HG02798 (cell line): ENCODE results near the gene PLCH1.
"Not testable (repeated sequence)": the region's sequence is repeated elsewhere in the genome, so short reads cannot be mapped to it uniquely, and the experiment has no call there.

Experiments used
- ATAC-seq: cut with Tn5 transposase; IDR thresholded peaks from one replicate; pipeline ENCODE4 v1.9.1; 2021; ENCODE audit warnings: mild to moderate bottlenecking; ENCODE audit not compliant: unreplicated experiment, poor library complexity

Gene PLCH1

DNA sequence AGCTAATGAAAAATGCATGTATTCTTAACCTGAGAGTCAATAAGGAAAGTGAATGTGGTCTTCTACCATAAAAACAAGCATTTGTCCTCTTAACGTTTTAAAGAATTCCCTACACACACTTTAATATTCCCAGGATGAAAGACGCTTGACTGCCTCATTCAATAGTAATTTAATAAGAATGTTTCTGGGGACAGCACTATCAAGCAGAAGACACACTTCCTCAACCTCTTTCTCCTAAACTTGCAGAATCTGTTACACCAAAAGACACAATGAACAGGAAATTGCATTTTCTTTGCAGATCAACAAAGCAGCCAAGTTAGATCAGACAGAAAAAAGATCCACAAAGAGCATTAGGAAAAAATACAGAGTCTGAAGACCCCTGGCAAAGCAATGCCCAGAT, 97.7 kb downstream of the PLCH1 start:
- no peak for ATAC-seq

DNA sequence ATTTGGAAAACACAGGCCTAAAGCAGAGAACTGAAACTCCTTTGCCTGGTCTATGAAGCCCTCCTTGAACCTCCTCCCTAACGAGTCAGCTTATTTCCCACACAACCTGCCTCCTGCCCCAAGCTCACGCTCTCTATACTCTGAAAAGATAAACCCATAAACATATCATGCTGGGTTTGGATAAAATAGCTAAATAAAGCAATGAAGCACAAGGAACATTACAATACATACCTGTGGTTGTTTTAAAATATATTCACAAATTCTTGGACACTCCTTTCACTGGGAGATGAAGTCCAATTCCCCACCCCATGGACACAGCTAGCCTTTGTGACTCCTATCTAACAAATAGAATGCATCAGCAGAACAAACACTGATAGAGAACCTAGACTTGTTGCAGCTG, 98.2 kb downstream of the PLCH1 start:
- no peak for ATAC-seq

DNA sequence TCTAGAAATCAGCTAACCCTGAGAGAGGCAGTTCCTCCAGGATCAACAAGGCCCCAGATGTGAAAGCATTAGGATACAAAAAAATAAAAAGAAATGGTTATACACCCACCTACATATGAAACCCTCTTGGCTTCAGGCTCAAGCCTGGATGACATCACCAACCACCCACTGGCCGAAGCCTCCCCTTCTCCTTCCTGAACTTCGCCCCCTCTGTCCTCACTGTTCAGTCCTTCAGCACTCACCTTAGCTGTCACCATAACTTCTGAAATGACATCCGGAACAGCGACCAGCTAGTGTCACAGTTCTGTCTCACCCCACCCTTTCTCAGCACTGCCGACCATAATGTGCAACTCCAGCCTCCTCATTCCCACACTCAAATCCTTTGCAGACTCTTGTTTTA, 98.7 kb downstream of the PLCH1 start:
- ATAC-seq: no peak

DNA sequence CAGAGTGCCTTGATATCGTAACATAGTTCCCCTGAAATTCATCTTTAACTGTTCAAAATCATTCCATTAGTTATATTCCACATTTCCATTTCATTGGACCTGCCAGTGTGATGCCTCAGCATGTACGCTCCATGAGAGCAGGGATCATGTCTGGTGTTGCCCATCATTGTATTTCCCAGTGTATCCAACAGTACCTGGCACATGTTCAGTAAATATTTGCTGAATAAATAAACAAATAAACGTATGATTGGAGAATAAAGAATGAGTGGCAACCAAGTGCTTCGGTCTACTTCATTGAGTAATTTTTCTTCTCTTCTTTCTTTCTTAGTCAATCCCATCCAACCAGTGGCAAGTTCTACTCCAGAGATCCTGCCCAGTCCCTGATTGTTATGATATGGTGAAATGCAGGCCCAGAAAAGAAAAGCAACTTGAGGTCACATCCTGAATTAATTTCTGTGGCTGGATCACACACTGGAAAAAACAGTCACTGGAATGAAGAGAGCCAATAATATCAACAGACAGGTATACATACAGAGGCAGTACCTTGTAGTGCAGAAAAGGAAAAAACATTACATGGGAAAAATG, 101.2 kb downstream of the PLCH1 start:
- ATAC-seq: no peak

DNA sequence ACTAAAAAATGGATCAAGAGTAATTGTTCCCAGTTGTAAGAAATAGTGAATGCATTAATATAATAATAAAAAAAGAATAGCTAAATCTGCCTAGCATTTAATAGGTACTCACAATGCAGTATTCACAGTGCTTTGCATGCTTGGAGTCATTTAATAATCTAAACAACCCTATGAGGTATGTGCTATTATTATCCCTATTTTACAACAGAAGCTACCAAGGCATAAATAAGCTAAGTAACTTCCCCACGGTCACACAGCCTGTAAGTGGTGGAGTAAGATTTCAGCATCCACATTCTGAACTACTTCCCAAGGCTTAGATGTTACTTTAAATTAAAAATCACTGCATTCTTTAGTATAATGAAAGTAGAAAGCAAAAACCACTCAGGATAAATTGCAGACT, 102.9 kb downstream of the PLCH1 start:
- no peak for ATAC-seq

DNA sequence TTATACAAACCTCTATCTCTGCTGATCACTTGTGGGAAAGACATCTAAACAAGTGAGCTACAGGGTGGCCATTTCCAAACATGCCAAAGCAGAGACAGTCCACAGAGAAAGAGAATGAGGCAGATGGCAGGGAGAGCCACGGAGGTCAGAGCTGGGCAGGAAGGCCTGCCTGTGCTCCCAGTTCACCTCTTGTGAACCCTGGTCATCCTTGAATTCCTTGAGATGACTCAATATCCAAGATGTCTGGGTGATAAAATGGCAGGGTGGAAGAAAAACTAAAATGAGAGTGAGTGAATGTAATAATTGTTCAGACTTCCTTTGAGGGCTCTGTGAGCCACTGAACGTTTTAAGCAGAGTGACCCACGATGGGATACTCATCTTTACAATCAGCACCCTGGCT, 104.8 kb downstream of the PLCH1 start:
- no peak for ATAC-seq

DNA sequence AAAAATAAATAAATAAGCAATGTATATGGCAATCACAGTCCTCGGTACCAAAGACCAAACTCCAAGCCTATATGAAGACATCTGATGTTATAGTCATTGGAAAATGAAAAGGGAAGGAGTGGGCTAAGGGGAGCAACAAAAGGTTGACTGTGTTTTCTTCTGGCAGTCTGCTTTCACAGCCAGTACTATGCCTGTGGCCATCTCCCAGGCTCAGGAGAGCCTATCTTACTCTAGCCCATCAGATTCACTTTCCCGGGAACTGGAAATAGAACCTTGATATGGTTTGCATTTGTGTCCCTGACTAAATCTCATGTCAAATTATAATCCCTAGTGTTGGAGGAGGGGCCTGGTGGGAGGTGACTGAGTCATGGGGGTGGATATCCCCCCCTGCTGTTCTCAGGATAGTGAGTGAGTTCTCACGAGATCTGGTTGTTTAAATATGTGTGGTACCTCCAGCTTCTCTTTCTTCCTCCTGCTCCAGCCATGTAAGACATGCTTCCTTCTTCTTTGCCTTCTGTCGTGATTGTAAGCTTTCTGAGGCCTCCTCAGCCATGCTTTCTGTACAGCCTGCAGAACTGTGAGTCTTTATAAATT, 105.3 kb downstream of the PLCH1 start:
- no peak for ATAC-seq

DNA sequence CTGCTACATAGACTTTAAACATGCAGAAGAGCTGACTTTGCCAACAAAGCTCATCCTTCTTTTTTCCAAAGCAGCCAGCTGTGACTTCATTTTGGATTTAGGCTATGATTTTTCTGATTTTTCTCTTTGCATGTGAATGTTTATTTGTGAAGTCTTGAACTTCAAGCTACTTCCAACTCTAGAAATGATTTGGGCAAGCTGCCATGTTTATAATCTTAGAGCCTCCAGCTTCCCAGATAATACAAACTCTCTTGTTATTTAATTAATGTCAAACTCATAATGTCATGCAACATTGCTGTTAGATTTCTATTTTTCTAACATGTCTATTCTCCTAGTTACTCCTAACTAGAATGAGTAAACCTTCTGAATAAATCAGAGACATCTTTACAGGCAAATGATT, 106.4 kb downstream of the PLCH1 start:
- ATAC-seq: not testable (repeated sequence)

DNA sequence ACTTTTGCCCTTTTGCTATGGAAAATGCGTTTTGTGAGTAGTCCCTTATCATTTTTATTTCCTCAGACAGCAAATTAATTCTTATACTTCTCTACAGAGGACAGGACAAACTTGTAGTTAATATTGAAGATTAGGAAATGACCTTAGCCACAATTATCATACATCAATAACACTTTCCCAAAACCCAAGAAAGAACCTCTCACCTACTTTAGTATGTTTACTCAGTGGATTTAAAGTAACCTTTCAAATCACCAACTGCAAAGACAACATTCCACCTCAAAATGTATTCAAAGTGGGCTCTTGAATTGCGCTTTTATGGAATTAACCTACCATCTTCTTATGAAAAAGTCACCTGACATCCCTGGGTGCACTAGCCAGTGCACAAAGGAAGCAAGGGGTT, 107.3 kb downstream of the PLCH1 start:
- no peak for ATAC-seq

DNA sequence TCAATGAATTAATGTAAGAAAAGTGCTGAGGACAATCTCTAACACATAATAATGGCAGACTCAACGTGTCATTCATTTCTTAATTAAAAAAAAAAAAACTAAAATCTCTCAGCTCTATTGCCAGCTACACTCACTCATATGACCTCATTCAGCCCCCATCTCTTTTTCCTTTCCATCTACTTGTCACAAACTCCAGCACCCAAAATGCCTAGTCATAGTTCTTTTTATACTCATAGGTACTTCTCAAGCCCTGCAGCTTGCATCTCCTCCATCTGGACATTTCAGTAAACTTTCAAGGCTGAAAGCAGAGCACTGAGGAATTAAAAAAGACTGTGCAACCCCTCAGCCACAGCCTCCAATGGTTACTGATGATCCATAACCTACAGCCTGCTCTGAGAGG, 109.8 kb downstream of the PLCH1 start:
- no peak for ATAC-seq

DNA sequence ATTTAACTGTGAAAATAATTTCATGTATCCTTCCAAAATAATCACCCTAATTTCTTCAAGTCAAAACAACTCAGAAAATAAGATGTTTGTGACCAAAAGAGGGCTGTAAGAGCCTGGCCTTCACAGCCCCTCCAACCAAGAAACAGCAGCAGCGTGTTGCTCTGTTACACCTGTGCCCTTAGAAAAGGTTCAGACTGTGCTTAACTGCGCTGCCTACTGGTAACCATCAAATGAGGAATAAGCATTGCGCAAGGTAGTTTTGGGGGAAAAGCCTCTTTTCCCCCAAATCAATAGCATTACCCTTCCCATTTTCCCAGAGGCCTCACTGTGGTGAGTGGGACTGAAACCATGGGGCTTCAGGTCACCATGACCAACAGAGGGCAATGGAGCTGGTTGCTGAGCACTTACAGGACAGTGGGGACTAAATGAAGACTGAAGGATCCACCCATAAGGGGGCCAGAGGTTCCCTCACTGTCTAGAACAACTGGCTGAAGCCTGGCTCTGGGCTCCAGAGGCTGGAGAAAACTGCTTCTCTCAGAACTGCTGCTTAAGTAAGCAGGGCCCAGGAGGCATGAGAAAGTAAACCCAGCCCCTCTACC, 110.7 kb downstream of the PLCH1 start:
- ATAC-seq: no peak

DNA sequence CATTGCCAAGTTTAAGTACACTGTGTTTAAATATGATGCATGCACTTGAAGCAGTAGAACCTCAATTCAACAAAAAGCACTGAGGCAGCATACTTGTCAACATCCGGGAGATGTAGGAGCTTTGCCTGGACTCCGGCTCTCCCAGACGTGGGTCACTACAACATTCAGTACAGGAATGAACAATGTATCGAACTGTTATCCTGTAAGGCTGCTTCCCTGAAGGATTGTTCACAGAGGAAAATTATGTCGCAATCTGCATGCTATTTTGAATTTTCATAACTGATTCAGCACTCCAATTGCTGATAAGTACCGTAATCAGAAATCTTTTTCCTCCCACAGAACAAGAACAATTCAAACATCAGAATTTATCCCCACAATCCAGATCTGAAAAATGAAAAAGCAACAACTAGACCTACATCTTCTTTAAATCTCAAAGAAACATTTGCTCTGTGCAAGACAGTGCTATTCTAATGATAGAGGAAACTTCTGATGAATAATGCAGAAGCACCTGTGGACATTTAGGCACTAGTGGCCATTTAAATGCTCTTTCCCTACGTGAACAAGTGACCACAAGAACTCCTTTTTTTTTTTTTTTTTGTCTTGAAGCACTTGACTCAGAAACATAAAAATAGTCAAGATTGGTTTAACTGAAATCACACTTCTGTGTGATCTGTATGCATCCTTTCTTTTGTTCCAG, 113.4 kb downstream of the PLCH1 start:
- ATAC-seq: no peak

DNA sequence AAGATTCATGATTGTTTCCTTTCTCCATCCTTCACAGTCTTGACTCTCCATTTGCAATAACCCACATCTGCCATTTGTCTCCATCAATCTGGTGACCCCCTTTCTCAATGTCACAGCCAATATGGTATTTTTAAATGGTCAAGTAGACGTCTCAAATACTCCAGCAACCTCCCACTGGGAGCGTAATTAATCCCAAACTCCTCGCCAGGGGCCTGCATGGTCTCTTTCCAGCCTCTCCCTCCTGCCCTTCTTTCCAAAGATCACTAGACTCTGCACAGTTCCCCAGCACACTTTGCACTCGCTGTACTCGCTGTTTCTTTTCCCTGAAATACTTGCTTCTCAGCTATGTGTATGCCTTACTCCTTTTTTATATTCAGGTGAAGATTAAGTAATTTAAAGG, 115.3 kb downstream of the PLCH1 start:
- no peak for ATAC-seq

DNA sequence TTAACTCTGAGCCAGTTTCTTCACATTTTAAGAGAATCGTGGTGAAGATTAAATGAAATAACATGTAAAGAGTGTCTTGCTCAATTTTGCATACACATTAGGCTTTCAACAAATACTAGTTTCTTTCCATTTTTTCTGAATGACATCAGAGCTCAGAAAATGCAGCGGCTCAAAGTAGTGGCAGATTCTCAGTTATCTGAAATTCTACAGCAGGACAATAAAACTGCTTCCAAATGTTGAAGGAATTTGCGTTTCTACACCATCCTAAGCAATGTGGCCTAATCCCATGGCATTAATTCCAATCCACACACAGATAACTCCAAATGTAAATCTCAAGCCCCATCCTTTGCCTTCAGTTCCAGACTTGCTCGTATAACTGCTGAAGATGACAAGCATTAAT, 115.8 kb downstream of the PLCH1 start:
- ATAC-seq: no peak

DNA sequence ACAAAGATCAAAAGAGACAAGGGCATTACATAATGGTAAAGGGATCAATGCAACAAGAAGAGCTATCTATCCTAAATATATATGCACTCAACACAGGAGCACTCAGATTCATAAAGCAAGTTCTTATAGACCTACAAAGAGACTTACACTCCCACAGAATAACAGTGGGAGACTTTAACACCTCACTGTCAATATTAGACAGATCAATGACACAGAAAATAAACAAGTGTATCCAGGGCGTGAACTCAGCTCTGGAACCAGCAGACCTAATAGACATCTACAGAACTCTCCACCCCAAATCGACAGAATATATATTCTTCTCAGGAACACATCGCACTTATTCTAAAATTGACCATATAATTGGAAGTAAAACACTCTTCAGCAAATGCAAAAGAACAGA, 122.2 kb downstream of the PLCH1 start:
- ATAC-seq: not testable (repeated sequence)

DNA sequence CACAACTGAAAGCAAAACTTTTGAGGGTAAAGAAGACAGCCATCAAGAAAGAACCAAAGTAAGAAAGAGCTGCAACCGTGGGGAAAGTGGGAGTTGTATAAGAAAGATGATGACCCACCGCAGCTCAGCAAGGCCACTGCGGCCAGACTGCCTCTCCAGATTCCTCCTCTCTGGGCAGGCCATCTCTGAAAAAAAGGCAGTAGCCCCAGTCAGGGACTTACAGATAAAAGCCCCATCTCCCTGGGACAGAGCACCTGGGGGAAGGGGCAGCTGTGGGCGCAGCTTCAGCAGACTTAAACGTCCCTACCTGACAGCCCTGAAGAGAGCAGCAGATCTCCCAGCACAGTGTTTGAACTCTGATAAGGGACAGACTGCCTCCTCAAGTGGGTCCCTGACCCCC, 124.3 kb downstream of the PLCH1 start:
- not testable (repeated sequence) for ATAC-seq

DNA sequence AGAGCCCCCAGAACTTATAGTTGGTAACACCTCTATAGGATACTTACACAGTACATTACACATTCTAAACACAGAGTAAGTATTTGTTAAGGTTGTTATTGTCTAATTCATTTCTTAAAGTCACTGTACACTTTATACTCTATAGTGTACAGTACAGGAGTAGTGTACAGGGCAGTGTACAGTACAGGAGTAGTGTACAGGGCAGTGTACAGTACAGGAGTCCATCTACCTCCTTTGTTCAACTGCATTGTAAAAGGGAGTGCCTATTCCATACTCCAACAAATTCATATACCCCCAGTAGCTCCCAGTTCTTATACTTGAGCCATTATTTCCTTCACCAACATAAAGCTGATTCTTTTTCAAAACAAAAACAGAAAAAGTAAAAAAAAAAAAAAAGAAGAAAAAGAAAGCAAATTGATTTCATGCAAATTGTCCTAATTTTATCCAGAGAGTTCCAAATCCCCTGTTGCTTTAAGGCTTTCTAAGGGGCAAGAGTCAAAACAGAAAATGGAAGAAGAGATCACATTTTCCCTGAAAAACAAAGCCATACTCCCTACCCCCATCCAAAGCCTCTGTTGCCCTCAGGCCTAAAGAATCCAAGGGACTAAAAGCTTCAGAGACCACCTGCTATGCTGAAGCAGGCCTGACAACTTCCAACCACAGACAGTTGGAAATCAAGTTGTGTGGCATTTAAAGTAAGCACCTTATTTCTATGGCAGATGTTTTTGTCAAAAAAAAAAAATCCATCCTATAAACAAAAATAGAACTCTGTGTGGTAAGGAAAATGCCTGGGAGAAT, 125.6 kb downstream of the PLCH1 start:
- ATAC-seq: no peak

DNA sequence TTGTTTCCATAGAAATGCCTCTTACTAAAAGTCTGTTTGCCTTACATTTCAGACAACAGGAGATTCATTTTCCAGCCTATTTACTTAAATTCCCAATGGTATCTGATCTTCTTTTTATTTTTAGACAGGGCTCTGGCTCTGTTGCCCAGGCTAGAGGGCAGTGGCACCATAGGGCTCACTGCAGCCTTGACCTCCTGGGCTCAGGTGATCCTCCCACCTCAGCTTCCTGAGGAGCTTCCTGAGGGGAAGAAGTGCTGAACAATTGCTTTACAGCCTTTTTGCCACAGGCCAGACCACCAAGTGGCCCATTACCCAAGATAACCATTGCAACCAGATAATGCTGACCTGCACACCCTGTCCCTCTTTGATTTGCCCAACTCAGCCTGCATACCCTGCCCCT, 126.3 kb downstream of the PLCH1 start:
- no peak for ATAC-seq

DNA sequence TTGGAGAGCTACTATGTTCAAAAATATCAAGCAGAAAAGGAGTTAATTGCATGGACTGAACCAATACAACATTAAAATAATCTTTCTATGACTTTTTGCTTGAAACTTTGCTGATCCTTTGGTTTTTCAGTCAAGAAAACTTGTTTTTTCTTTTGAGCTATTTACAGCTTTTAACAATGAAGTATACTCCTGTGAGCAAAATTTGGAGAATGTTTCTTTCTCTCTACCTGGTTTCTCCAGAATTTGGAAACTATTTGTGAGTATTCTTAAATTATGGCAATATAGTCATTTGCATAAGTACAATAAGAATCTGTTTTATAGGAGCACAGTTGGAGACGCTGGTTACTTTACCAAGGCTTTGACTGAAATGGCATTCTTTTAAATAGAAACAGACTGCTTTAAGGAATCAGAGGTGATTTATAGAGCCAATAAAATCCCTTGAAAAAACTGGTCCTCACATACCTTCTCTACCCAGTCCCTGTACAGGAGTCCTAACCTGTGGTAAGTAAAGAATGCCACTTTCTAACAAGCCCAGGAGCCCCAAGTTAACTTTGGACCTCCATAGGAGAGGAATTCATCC, 127.4 kb downstream of the PLCH1 start:
- ATAC-seq: no peak

DNA sequence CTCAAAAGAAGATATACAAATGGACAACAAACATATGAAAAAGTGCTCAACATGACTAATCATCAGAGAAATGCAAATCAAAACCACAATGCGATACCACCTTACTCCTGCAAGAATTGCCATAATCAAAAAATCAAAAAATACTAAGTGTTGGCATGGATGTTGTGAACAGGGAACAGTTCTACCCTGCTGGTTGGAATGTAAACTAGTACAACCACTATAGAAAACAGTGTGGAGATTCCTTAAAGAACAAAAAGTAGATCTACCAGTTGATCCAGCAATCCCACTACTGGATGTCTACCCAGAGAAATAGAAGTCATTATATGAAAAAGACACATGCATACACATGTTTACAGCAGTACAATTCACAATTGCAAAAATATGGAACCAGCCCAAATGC, 129.7 kb downstream of the PLCH1 start:
- ATAC-seq: not testable (repeated sequence)
